KMS-11 (cell line): ENCODE data around the gene PTPN14.

Experiments
- H2AFZ ChIP-seq: fragments of 200-600 bp; sonication (generic); 2 replicates; pipeline ENCODE4 v1.6.1; 2016; ENCODE audit warnings: antibody characterized with exemption, mixed run types, low read depth
- H3K27ac ChIP-seq: fragments of 200-600 bp; sonication (generic); 2 replicates; pipeline ENCODE4 v1.6.1; 2016; ENCODE audit warnings: mild to moderate bottlenecking, mixed run types
- H3K27me3 ChIP-seq: fragments of 200-600 bp; sonication (generic); 2 replicates; pipeline ENCODE4 v1.6.1; 2017; ENCODE audit warnings: mild to moderate bottlenecking, low read depth, mixed run types, moderate library complexity; ENCODE audit not compliant: insufficient read depth
- H3K36me3 ChIP-seq: fragments of 200-600 bp; sonication (generic); 2 replicates; pipeline ENCODE4 v1.6.1; 2017; ENCODE audit warnings: mild to moderate bottlenecking, mixed run types; ENCODE audit not compliant: insufficient read depth
- H3K4me1 ChIP-seq: fragments of 200-600 bp; sonication (generic); 2 replicates; pipeline ENCODE4 v1.6.1; 2016; ENCODE audit warnings: mild to moderate bottlenecking, low read depth, mixed run types; ENCODE audit not compliant: poor library complexity, severe bottlenecking
- H3K4me2 ChIP-seq: fragments of 200-600 bp; sonication (generic); 2 replicates; pipeline ENCODE4 v1.7.0; 2016; ENCODE audit warnings: mild to moderate bottlenecking, mixed run types
- H3K4me3 ChIP-seq: fragments of 200-600 bp; sonication (generic); IDR thresholded peaks from 2 replicates; pipeline ENCODE4 v1.6.1; 2017; ENCODE audit warnings: low read depth, low read length, mixed read lengths; ENCODE audit not compliant: insufficient read depth
- H3K79me2 ChIP-seq: fragments of 200-600 bp; sonication (generic); 2 replicates; pipeline ENCODE4 v1.6.1; 2016; ENCODE audit warnings: low read depth, mixed run types; ENCODE audit not compliant: insufficient read depth
- H3K9ac ChIP-seq: fragments of 200-600 bp; sonication (generic); 2 replicates; pipeline ENCODE4 v1.6.1; 2016; ENCODE audit warnings: mild to moderate bottlenecking, mixed run types
- H4K20me1 ChIP-seq: fragments of 200-600 bp; sonication (generic); 2 replicates; pipeline ENCODE4 v1.6.1; 2016; ENCODE audit warnings: mild to moderate bottlenecking, mixed run types; ENCODE audit not compliant: insufficient read depth
- CTCF ChIP-seq: fragments of 200-600 bp; sonication (generic); conservative IDR thresholded peaks from 2 replicates; pipeline ENCODE4 v1.6.1; 2017; ENCODE audit warnings: low read depth, mild to moderate bottlenecking, antibody characterized with exemption, low read length, moderate library complexity, mixed read lengths

PTPN14 gene

GRCh38 chr1:214518361-214518760, 33.0 kb downstream of the PTPN14 start:
- Histone ChIP-seq H3K36me3 (no peaks in the 10 kb centered on the region), H3K27ac (no peak overlapping the region), H2AFZ (no peak overlapping the region), H3K9ac (no peak overlapping the region), H3K4me2 (no peak overlapping the region), H3K27me3 (no peaks in the 10 kb centered on the region), H3K4me3 (no peak overlapping the region), H3K79me2 (no peaks in the 10 kb centered on the region), H4K20me1 (no peaks in the 10 kb centered on the region), H3K4me1 (no peaks in the 10 kb centered on the region)
- no peak for TF ChIP-seq CTCF

- Histone ChIP-seq H3K36me3 (no peaks in the 10 kb centered on the region), H3K27me3 (no peaks in the 10 kb centered on the region), H3K79me2 (no peaks in the 10 kb centered on the region), H3K4me1 (no peaks in the 10 kb centered on the region), H2AFZ (no peak overlapping the region), H3K4me3 (no peak overlapping the region), H3K27ac (no peak overlapping the region), H3K9ac (no peak overlapping the region), H4K20me1 (no peaks in the 10 kb centered on the region), H3K4me2 (no peak overlapping the region)
- TF ChIP-seq CTCF = no peak
Observed at GRCh38 chr1:214516434-214517326, 34.7 kb downstream of the PTPN14 start.

GRCh38 chr1:214515544-214516433, 35.6 kb downstream of the PTPN14 start:
- Histone ChIP-seq H3K4me2 (no peak overlapping the region), H3K4me1 (no peaks in the 10 kb centered on the region), H4K20me1 (no peaks in the 10 kb centered on the region), H3K79me2 (no peaks in the 10 kb centered on the region), H3K4me3 (no peak overlapping the region), H3K27me3 (no peaks in the 10 kb centered on the region), H3K9ac (no peak overlapping the region), H3K36me3 (no peaks in the 10 kb centered on the region), H3K27ac (no peak overlapping the region), H2AFZ (no peak overlapping the region)
- TF ChIP-seq CTCF = no peak

GRCh38 chr1:214514819-214515383, 36.5 kb downstream of the PTPN14 start:
- Histone ChIP-seq H4K20me1 (no peaks in the 10 kb centered on the region), H3K27ac (no peak overlapping the region), H3K9ac (no peak overlapping the region), H3K27me3 (no peaks in the 10 kb centered on the region), H3K4me1 (no peaks in the 10 kb centered on the region), H3K4me2 (no peak overlapping the region), H3K36me3 (no peaks in the 10 kb centered on the region), H3K79me2 (no peaks in the 10 kb centered on the region), H2AFZ (no peak overlapping the region), H3K4me3 (no peak overlapping the region)
- no peak for TF ChIP-seq CTCF
